Endothelial cell of umbilical vein (primary cell): ENCODE results near the gene COMMD2. TPM values are rescaled to one million over a fixed set of nuclear protein-coding genes. Genes with fewer than 3 reads are reported as not detected.

Experiments
- BruUV-seq: library from RNA; stranded (reverse); fragments of 400-500 nt; replicated peaks from 2 replicates; lab custom pipeline; 2021; lab: Mats Ljungman, UMichigan
- CTCF ChIA-PET: fragments of 300-600, 350-600 bp; sonication (Branson Sonifier 250); formaldehyde crosslinking; loops from one replicate; lab custom pipeline; 2021; ENCODE audit warnings: antibody characterized with exemption, inconsistent platforms; lab: Charles Lee
- POLR2A ChIA-PET: fragments of 300-600, 350-600 bp; sonication (Branson Sonifier 250); formaldehyde crosslinking; loops from one replicate; lab custom pipeline; 2021; ENCODE audit warnings: antibody characterized with exemption, inconsistent platforms; lab: Charles Lee
- DNase-seq: peaks from one replicate; pipeline ENCODE4 v3.0.0-alpha.2; 2011; ENCODE audit warnings: low read depth, low spot score
- FAIRE-seq: peaks from 2 replicates; lab custom pipeline; 2011; peaks lifted over from hg19 to GRCh38; lab: Jason Lieb, UNC
- H2AFZ ChIP-seq: 2 replicates; pipeline ENCODE4 v1.6.0; 2012; ENCODE audit warnings: low read depth, low read length, control low read depth, inconsistent platforms
- H3K27ac ChIP-seq: 2 replicates; pipeline ENCODE4 v1.5.1; 2011; ENCODE audit warnings: low read depth, mild to moderate bottlenecking, control low read depth, low read length, moderate library complexity; ENCODE audit not compliant: insufficient read depth
- H3K27me3 ChIP-seq, 2 experiments: 2 replicates each; pipeline versions ENCODE4 v1.6.0 to v1.6.1; 2011; ENCODE audit warnings: low read length in 2 of 2, mixed read lengths in 1 of 2; ENCODE audit not compliant: control insufficient read depth in 2 of 2, insufficient read depth in 2 of 2
- H3K36me3 ChIP-seq, 2 experiments: 2 replicates in 1 of 2; 3 replicates in 1 of 2; pipeline ENCODE4 v1.5.1; 2011; ENCODE audit warnings: low read length in 2 of 2, mild to moderate bottlenecking in 1 of 2, moderate library complexity in 1 of 2; ENCODE audit not compliant: control insufficient read depth in 2 of 2, insufficient read depth in 2 of 2; ENCODE audit errors: extremely low read depth in 1 of 2
- H3K4me1 ChIP-seq: 3 replicates; pipeline ENCODE4 v1.5.1; 2011; ENCODE audit warnings: mild to moderate bottlenecking, low read length; ENCODE audit not compliant: control insufficient read depth, insufficient read depth; ENCODE audit errors: extremely low read depth
- H3K4me2 ChIP-seq: 2 replicates; pipeline ENCODE4 v1.6.1; 2011; ENCODE audit warnings: low read length, control low read depth, mixed read lengths; ENCODE audit not compliant: insufficient read depth
- H3K4me3 ChIP-seq, 3 experiments: fragments of 200-600 bp in 1 of 3; sonication (generic), shearing (Covaris generic) in 1 of 3; replicated peaks in 1 of 3; 2 replicates each; pipeline ENCODE4 v1.5.1; 2011 to 2016; ENCODE audit warnings: control low read depth in 3 of 3, low read length in 3 of 3, mild to moderate bottlenecking in 2 of 3, inconsistent platforms in 1 of 3, low read depth in 1 of 3, moderate library complexity in 1 of 3; ENCODE audit not compliant: insufficient read depth in 1 of 3
- H3K79me2 ChIP-seq: 2 replicates; pipeline ENCODE4 v1.6.0; 2012; ENCODE audit warnings: low read length, inconsistent platforms; ENCODE audit not compliant: control insufficient read depth, insufficient read depth
- H3K9ac ChIP-seq: replicated peaks from 2 replicates; pipeline ENCODE3; 2011; ENCODE audit warnings: low read length, control low read depth; ENCODE audit not compliant: insufficient read depth; ENCODE audit errors: extremely low read depth
- H3K9me1 ChIP-seq: replicated peaks from 3 replicates; pipeline ENCODE4 v1.6.0; 2011; ENCODE audit warnings: mild to moderate bottlenecking, low read length; ENCODE audit not compliant: control insufficient read depth, insufficient read depth; ENCODE audit errors: extremely low read depth
- H3K9me3 ChIP-seq: replicated peaks from 2 replicates; pipeline ENCODE4 v1.5.1; 2012; ENCODE audit warnings: low read length, inconsistent platforms; ENCODE audit not compliant: control insufficient read depth, insufficient read depth
- H4K20me1 ChIP-seq: replicated peaks from 2 replicates; pipeline ENCODE3; 2011; ENCODE audit warnings: mild to moderate bottlenecking, low read length; ENCODE audit not compliant: control insufficient read depth, insufficient read depth; ENCODE audit errors: extremely low read depth
- CTCF ChIP-seq, 2 donors: IDR thresholded peaks; 1 replicate in 1 of 2; 2 replicates in 1 of 2; pipeline ENCODE4 v1.5.1; 2011; ENCODE audit warnings: low read length in 2 of 2, mild to moderate bottlenecking in 2 of 2, moderate library complexity in 2 of 2, control low read depth in 1 of 2, inconsistent platforms in 1 of 2, low read depth in 1 of 2; ENCODE audit not compliant: insufficient read depth in 1 of 2; ENCODE audit errors: extremely low read depth in 1 of 2
- EZH2 ChIP-seq: IDR thresholded peaks from 2 replicates; pipeline ENCODE4 v1.6.1; 2012; ENCODE audit warnings: borderline replicate concordance, low read depth, mild to moderate bottlenecking, moderate library complexity, low read length, inconsistent platforms; ENCODE audit not compliant: severe bottlenecking
- FOS ChIP-seq: IDR thresholded peaks from 2 replicates; pipeline ENCODE4 v1.6.1; 2011; ENCODE audit warnings: mild to moderate bottlenecking, low read length, moderate library complexity, borderline replicate concordance; ENCODE audit not compliant: insufficient read depth
- MAX ChIP-seq: IDR thresholded peaks from 2 replicates; pipeline ENCODE4 v1.6.1; 2011; ENCODE audit not compliant: insufficient read depth, insufficient read length
- MYC ChIP-seq: IDR thresholded peaks from one replicate; pipeline ENCODE4 v1.6.1; 2011; ENCODE audit warnings: mild to moderate bottlenecking, low read depth, low read length
- POLR2A ChIP-seq: IDR thresholded peaks from 2 replicates; pipeline ENCODE4 v1.6.1; 2012; ENCODE audit warnings: low read depth, mild to moderate bottlenecking, control low read depth, low read length
- POLR2AphosphoS5 ChIP-seq: IDR thresholded peaks from 2 replicates; pipeline ENCODE4 v1.6.1; 2012; ENCODE audit warnings: low read depth, mild to moderate bottlenecking, control low read depth, low read length, moderate library complexity; ENCODE audit not compliant: insufficient read depth
- dilution Hi-C: fragments of 300-500 bp; cut with MboI; formaldehyde crosslinking; loops from one replicate; pipeline ENCODE4 v1.15.0; 2019; ENCODE audit warnings: low sequenced_read_pairs; ENCODE audit not compliant: extremely low pct_ligation_motif_present
- intact Hi-C: fragments of 100-400 bp; cut with micrococcal nuclease; formaldehyde crosslinking; loops from one replicate; pipeline ENCODE4 v1.10.0; 2022
- polyA plus RNA-seq, 4 experiments: library from polyadenylated mRNA; depleted of rRNA in 3 of 4; stranded (reverse) in 3 of 4; unstranded in 1 of 4; fragments of >200 nt; gene quantifications; 2 replicates each; pipeline versions ENCODE4 v1.2.1 to v1.2.3, GENCODE V29; 2011 to 2012; ENCODE audit warnings: missing spikeins in 1 of 4
- total RNA-seq: library from RNA; stranded (reverse); gene quantifications from 2 replicates; pipeline ENCODE4 v1.2.3, GENCODE V29; 2021

The COMMD2 gene
- total and polyA plus RNA-seq, 2 donors (not counting 3 experiments of a cell fraction or from before 2014, with no cell fraction given), result 18.3 to 51.0 TPM

GRCh38 chr3:149776170-149776569, 23.9 kb upstream of the COMMD2 start:
- intact Hi-C loops (no loop called here), dilution Hi-C loops (no loop called here)
- ChIA-PET CTCF (interaction anchor here (1.7 to 4.6 kb wide), 3 partner anchors 9 to 59 kb away, joined by 3 to 41 read pairs (median 38); no protein-coding TSS in a partner anchor), POLR2A (no interaction called here)
- no peaks in the 10 kb centered on the region for H3K36me3 ChIP-seq
- no peak overlapping the region for H3K4me3 ChIP-seq
- no TSS peak for BruUV-seq
- no peaks in the 10 kb centered on the region for H3K4me1 ChIP-seq
- no peak overlapping the region for H3K4me2 ChIP-seq
- no peak for DNase-seq
- no peaks in the 10 kb centered on the region for H3K9me1 ChIP-seq
- H3K9ac ChIP-seq, result no peak overlapping the region
- no peaks in the 10 kb centered on the region for H3K79me2 ChIP-seq
- FAIRE-seq, result no peak
- H4K20me1 ChIP-seq, result no peaks in the 10 kb centered on the region
- no peak overlapping the region for H2AFZ ChIP-seq
- H3K27me3 ChIP-seq, result no peaks in the 10 kb centered on the region
- H3K9me3 ChIP-seq, result no peaks in the 10 kb centered on the region
- no peak overlapping the region for H3K27ac ChIP-seq
- TF ChIP-seq POLR2A, result no peak
- no peak for TF ChIP-seq CTCF (IDR thresholded peaks at IDR 0.05; ENCODE audit: extremely low read depth in 1 of 2, insufficient read depth in 1 of 2, low read depth in 1 of 2, low read length in 2 of 2)
- no peak for TF ChIP-seq FOS
- TF ChIP-seq EZH2, result no peak
- no peak for TF ChIP-seq MYC
- no peak for TF ChIP-seq POLR2AphosphoS5
- TF ChIP-seq MAX, result no peak
